Caco-2 (cell line): ENCODE measurements around the gene ZNF136. TPM values are rescaled to one million over a fixed set of nuclear protein-coding genes. Genes with fewer than 3 reads are reported as not detected.
A peak's percentile ranks its signal among the peaks of the same experiment; 100 is the strongest.

Experiments
- BruUV-seq: library from RNA; stranded (reverse); fragments of 400-500 nt; replicated peaks from 2 replicates; lab custom pipeline; 2021; lab: Mats Ljungman, UMichigan
- CTCF ChIA-PET: fragments of 300-600 bp; sonication (Branson Sonifier 250); formaldehyde crosslinking; loops from one replicate; lab custom pipeline; 2022; ENCODE audit warnings: antibody characterized with exemption; lab: Charles Lee
- POLR2A ChIA-PET: fragments of 300-600 bp; sonication (Branson Sonifier 250); formaldehyde crosslinking; loops from one replicate; lab custom pipeline; 2022; ENCODE audit warnings: antibody characterized with exemption; lab: Charles Lee
- DNase-seq, 2 experiments: peaks; one replicate each; pipeline versions ENCODE4 v3.0.0 to v3.0.0-alpha.2; 2020 to 2022
- H3K27me3 ChIP-seq: replicated peaks from 2 replicates; pipeline ENCODE4 v1.6.0; 2011; ENCODE audit warnings: low read length; ENCODE audit not compliant: control insufficient read depth, insufficient read depth
- H3K36me3 ChIP-seq: 2 replicates; pipeline ENCODE4 v1.5.1; 2011; ENCODE audit warnings: low read length; ENCODE audit not compliant: control insufficient read depth, insufficient read depth
- H3K4me1 ChIP-seq: fragments of 250-450 bp; sonication (Bioruptor Pico); 2 replicates; pipeline ENCODE4 v1.5.1; 2020; ENCODE audit warnings: mild to moderate bottlenecking
- H3K4me3 ChIP-seq: 2 replicates; pipeline ENCODE4 v1.5.1; 2011; ENCODE audit warnings: low read depth, mild to moderate bottlenecking, control low read depth, low read length
- H3K9me3 ChIP-seq: fragments of 250-450 bp; sonication (Bioruptor Pico); 2 replicates; pipeline ENCODE4 v1.5.1; 2020; ENCODE audit warnings: mild to moderate bottlenecking, moderate library complexity
- H3K27ac Mint-ChIP-seq: one replicate; pipeline ENCODE4 v1.8.0; 2022; ENCODE audit warnings: mixed read lengths; ENCODE audit not compliant: unreplicated experiment
- H3K27me3 Mint-ChIP-seq: one replicate; pipeline ENCODE4 v1.8.0; 2022; ENCODE audit warnings: mixed read lengths; ENCODE audit not compliant: insufficient read depth, unreplicated experiment
- H3K36me3 Mint-ChIP-seq: one replicate; pipeline ENCODE4 v1.8.0; 2022; ENCODE audit warnings: mild to moderate bottlenecking, mixed read lengths; ENCODE audit not compliant: insufficient read depth, unreplicated experiment
- H3K4me1 Mint-ChIP-seq: one replicate; pipeline ENCODE4 v1.8.0; 2022; ENCODE audit warnings: low read depth, mixed read lengths; ENCODE audit not compliant: unreplicated experiment
- H3K4me3 Mint-ChIP-seq: one replicate; pipeline ENCODE4 v1.8.0; 2022; ENCODE audit warnings: mild to moderate bottlenecking, moderate library complexity, mixed read lengths; ENCODE audit not compliant: unreplicated experiment
- H3K9me3 Mint-ChIP-seq: one replicate; pipeline ENCODE4 v1.8.0; 2022; ENCODE audit warnings: mixed read lengths; ENCODE audit not compliant: unreplicated experiment
- intact Hi-C: fragments of 100-400 bp; cut with micrococcal nuclease; formaldehyde crosslinking; loops from one replicate; pipeline ENCODE4 v1.10.0; 2022; ENCODE audit not compliant: unreplicated experiment
- total RNA-seq: library from RNA; stranded (reverse); gene quantifications from 2 replicates; pipeline ENCODE4 v1.2.3, GENCODE V29; 2022
- TF ChIP-seq, protein P1 (sequence below), 2 experiments: fragments of 200-600 bp in 1 of 2; IDR thresholded peaks; 1 replicate in 1 of 2; 2 replicates in 1 of 2; pipeline versions ENCODE4 v1.5.1 to v1.8.0; 2011 to 2022; ENCODE audit warnings: antibody characterized with exemption in 1 of 2, control low read depth in 1 of 2, inconsistent platforms in 1 of 2, low read depth in 1 of 2, low read length in 1 of 2, mild to moderate bottlenecking in 1 of 2, moderate library complexity in 1 of 2; ENCODE audit not compliant: insufficient read depth in 1 of 2, severe bottlenecking in 1 of 2, unreplicated experiment in 1 of 2

The ZNF136 gene
- total RNA-seq, 1 experiment from 2014 or later: 3.6 TPM

DNA sequence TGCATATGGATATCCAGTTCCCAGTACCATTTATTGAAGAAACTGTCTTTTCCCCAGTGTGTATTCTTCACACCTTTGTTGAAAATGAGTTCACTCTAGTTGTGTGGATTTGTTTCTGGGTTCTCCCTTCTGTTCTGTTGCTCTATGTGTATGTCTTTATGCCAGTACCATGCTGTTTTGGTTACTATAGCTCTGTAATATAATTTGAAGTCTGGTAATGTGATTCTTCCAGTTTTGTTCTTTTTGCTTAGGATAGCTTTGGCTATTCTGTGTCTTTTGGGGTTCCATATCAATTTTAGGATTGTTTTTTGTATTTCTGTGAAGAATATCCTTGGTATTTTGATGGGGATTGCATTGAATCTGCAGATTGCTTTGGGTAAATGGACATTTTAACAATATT is 35.2 kb downstream of the ZNF136 start:
- Mint-ChIP-seq H3K4me3 (no peak overlapping the region), H3K27ac (no peak overlapping the region), H3K27me3 (no peaks in the 10 kb centered on the region), H3K9me3 (peaks cover 29% of the 10 kb centered on the region), H3K4me1 (no peaks in the 10 kb centered on the region), H3K36me3 (no peaks in the 10 kb centered on the region)
- Histone ChIP-seq H3K9me3 (0 out of 2 replicates have a peak, but pooled peaks cover 16% of the 10 kb centered on the region), H3K36me3 (no peaks in the 10 kb centered on the region), H3K4me1 (no peaks in the 10 kb centered on the region), H3K27me3 (no peaks in the 10 kb centered on the region), H3K4me3 (no peak overlapping the region)
- TF ChIP-seq, protein P1, sequence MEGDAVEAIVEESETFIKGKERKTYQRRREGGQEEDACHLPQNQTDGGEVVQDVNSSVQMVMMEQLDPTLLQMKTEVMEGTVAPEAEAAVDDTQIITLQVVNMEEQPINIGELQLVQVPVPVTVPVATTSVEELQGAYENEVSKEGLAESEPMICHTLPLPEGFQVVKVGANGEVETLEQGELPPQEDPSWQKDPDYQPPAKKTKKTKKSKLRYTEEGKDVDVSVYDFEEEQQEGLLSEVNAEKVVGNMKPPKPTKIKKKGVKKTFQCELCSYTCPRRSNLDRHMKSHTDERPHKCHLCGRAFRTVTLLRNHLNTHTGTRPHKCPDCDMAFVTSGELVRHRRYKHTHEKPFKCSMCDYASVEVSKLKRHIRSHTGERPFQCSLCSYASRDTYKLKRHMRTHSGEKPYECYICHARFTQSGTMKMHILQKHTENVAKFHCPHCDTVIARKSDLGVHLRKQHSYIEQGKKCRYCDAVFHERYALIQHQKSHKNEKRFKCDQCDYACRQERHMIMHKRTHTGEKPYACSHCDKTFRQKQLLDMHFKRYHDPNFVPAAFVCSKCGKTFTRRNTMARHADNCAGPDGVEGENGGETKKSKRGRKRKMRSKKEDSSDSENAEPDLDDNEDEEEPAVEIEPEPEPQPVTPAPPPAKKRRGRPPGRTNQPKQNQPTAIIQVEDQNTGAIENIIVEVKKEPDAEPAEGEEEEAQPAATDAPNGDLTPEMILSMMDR (IDR thresholded peaks at IDR 0.05; ENCODE audit: insufficient read depth in 1 of 2, low read depth in 1 of 2, low read length in 1 of 2, severe bottlenecking in 1 of 2, unreplicated experiment in 1 of 2): no peak
- CTCF ChIA-PET: no interaction called here
- POLR2A ChIA-PET: no interaction called here
- no TSS peak for BruUV-seq
- intact Hi-C loops: no loop called here
- no peak for DNase-seq

DNA sequence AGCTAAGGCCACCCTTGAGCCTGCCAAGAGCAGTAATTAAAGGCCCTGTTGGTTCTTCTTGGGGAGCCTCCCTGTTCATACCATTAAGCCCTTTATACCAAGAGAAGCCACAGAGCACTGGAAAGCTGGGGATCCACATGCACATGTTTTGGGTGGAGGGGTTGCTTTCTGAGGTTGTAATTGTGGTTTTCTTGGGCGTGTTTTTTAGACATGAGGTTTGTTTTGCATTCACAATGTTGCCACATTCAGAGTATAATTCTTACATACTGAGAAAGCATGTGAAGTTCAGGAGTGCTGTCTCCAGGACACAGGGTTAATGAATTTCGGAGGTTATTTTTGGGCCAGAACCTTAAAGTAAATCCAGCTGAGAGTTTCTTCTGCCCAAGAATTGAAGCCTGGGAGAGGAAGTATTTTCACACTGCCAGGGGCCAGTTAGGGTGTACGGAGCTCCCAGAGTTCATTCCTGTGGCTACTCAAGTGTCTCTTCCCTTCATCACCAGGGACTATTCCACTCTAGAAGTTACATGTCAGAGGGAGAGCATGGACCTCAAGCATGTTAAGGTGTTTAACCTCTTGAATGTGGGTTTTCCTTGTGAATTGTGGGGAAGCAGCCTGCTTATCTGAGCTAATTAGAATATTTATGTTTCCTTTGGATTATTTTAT is 37.0 kb downstream of the ZNF136 start:
- Mint-ChIP-seq H3K4me3 (no peak overlapping the region), H3K9me3 (peaks cover 39% of the 10 kb centered on the region), H3K4me1 (no peaks in the 10 kb centered on the region), H3K36me3 (no peaks in the 10 kb centered on the region), H3K27ac (no peak overlapping the region), H3K27me3 (no peaks in the 10 kb centered on the region)
- CTCF ChIA-PET: no interaction called here
- POLR2A ChIA-PET: no interaction called here
- TF ChIP-seq, protein P1 (IDR thresholded peaks at IDR 0.05; ENCODE audit: insufficient read depth in 1 of 2, low read depth in 1 of 2, low read length in 1 of 2, severe bottlenecking in 1 of 2, unreplicated experiment in 1 of 2): no peak
- H3K9me3 ChIP-seq: peaks cover 10% of the 10 kb centered on the region; the same call in 1 of the 2 replicates
- intact Hi-C loops: no loop called here
- H3K36me3 ChIP-seq: no peaks in the 10 kb centered on the region
- no peaks in the 10 kb centered on the region for H3K27me3 ChIP-seq
- no peak overlapping the region for H3K4me3 ChIP-seq
- no TSS peak for BruUV-seq
- no peaks in the 10 kb centered on the region for H3K4me1 ChIP-seq
- no peak for DNase-seq

DNA sequence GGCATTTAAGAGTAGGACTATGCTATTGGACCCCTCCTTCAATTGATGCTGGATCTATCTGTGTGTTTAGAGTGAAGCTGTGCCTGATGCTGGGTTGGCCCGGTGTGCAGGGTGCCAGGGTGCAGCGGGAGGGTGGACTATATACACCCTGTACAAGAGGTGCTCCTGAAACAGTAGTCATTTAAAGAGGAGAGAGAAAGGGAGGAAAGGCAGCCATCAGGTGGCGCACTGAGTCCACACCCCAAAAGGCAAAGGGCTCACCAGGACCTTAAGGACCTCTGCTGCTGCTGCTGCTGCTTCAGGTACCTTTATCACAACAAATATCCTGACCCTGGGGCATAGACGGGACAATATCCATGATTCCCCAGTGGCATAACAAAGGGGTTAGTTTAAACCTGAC is 39.4 kb downstream of the ZNF136 start:
- H3K4me3 ChIP-seq: no peak overlapping the region
- no peaks in the 10 kb centered on the region for H3K27me3 ChIP-seq
- H3K4me1 ChIP-seq: no peaks in the 10 kb centered on the region
- Mint-ChIP-seq H3K4me3 (no peak overlapping the region), H3K9me3 (peaks cover 38% of the 10 kb centered on the region), H3K27ac (no peak overlapping the region), H3K27me3 (no peaks in the 10 kb centered on the region), H3K36me3 (peaks cover 5% of the 10 kb centered on the region), H3K4me1 (no peaks in the 10 kb centered on the region)
- POLR2A ChIA-PET: no interaction called here
- H3K36me3 ChIP-seq: no peaks in the 10 kb centered on the region
- DNase-seq: peak; percentile 21 to 39
- CTCF ChIA-PET: no interaction called here
- intact Hi-C loops: loop anchor here (2.0 kb wide), 1 partner anchor 145 kb away; no protein-coding TSS in a partner anchor
- H3K9me3 ChIP-seq: peaks cover 10% of the 10 kb centered on the region; the same call in 1 of the 2 replicates
- BruUV-seq: no TSS peak
- TF ChIP-seq, protein P1 (IDR thresholded peaks at IDR 0.05; ENCODE audit: insufficient read depth in 1 of 2, low read depth in 1 of 2, low read length in 1 of 2, severe bottlenecking in 1 of 2, unreplicated experiment in 1 of 2): no peak
